ENCODE data around the gene PKP4.

GRCh38 chr2:158688721-158689120 lies 232.0 kb downstream of the PKP4 start:
- TF ChIP-seq CTCF (conservative IDR thresholded peaks at IDR 0.05) = no peak
- no peak for TF ChIP-seq EZH2 (IDR thresholded peaks at IDR 0.05; ENCODE audit: low read depth)

Data from PC-9 (cell line).